Measurements from ENCODE around the gene G3BP1. TPM values are rescaled to one million over a fixed set of nuclear protein-coding genes. Genes with fewer than 3 reads are reported as not detected.
A peak's percentile ranks its signal among the peaks of the same experiment; 100 is the strongest.

Gene G3BP1
- total RNA-seq, 4 donors from 2014 or later = 73.3 to 102 (median 89.1) TPM

GRCh38 chr5:151740958-151741373, 30.8 kb upstream of the G3BP1 start:
- Histone ChIP-seq H3K4me3 (no peak overlapping the region), H3K36me3 (peaks cover 0 to 36% of the 10 kb centered on the region in 2 donors), H3K4me1 (peaks cover 0 to 42% (median 23%) of the 10 kb centered on the region in 3 donors), H3K27me3 (no peaks in the 10 kb centered on the region), H3K9me3 (no peaks in the 10 kb centered on the region), H3K27ac (peak overlapping the region in 3 of 4 donors; percentile 75 to 81 (median 79))
- no peak for ATAC-seq
- no peak for TF ChIP-seq EP300 (IDR thresholded peaks at IDR 0.05)
- no peak for TF ChIP-seq POLR2AphosphoS5 (IDR thresholded peaks at IDR 0.05)
- TF ChIP-seq CTCF (IDR thresholded peaks at IDR 0.05) = no peak
- TF ChIP-seq POLR2A (IDR thresholded peaks at IDR 0.05) = no peak
- WGBS, 2 donors (ENCODE audit: low coverage in 1 of 2) = 13 to 24% methylated on average over 2 of the region's 2 CpGs

GRCh38 chr5:151741678-151742423, 29.9 kb upstream of the G3BP1 start:
- Histone ChIP-seq H3K9me3 (no peaks in the 10 kb centered on the region), H3K27ac (peak overlapping the region in 3 of 4 donors; percentile 12 to 81 (median 27)), H3K36me3 (peaks cover 0 to 41% of the 10 kb centered on the region in 2 donors), H3K4me3 (no peak overlapping the region), H3K27me3 (no peaks in the 10 kb centered on the region), H3K4me1 (peaks cover 0 to 50% (median 30%) of the 10 kb centered on the region in 3 donors)
- WGBS, 2 donors (ENCODE audit: low coverage in 1 of 2) = 93 to 96% methylated on average over 3 to 4 of the region's 6 CpGs
- ATAC-seq = no peak
- TF ChIP-seq CTCF (IDR thresholded peaks at IDR 0.05) = no peak
- no peak for TF ChIP-seq POLR2A (IDR thresholded peaks at IDR 0.05)
- no peak for TF ChIP-seq EP300 (IDR thresholded peaks at IDR 0.05)
- TF ChIP-seq POLR2AphosphoS5 (IDR thresholded peaks at IDR 0.05) = no peak

- Histone ChIP-seq H3K9me3 (no peaks in the 10 kb centered on the region), H3K36me3 (peaks cover 0 to 34% of the 10 kb centered on the region in 2 donors), H3K27me3 (no peaks in the 10 kb centered on the region), H3K4me1 (peaks cover 0 to 50% (median 30%) of the 10 kb centered on the region in 3 donors), H3K27ac (peak overlapping the region in 2 of 4 donors; percentile 9 to 11), H3K4me3 (no peak overlapping the region)
- ATAC-seq = no peak
- TF ChIP-seq CTCF (IDR thresholded peaks at IDR 0.05) = peak; percentile 1 to 80 (median 52)
- no peak for TF ChIP-seq POLR2A (IDR thresholded peaks at IDR 0.05)
- no peak for TF ChIP-seq EP300 (IDR thresholded peaks at IDR 0.05)
- TF ChIP-seq POLR2AphosphoS5 (IDR thresholded peaks at IDR 0.05) = no peak
- WGBS, 2 donors (ENCODE audit: low coverage in 1 of 2) = 13 to 30% methylated on average over 3 to 7 of the region's 7 CpGs
These were observed 28.9 kb upstream of the G3BP1 start for GRCh38 chr5:151742870-151743294.

GRCh38 chr5:151743530-151743929, 28.2 kb upstream of the G3BP1 start:
- H3K36me3 ChIP-seq = peaks cover 0 to 39% of the 10 kb centered on the region in 2 donors
- WGBS, 2 donors (ENCODE audit: low coverage in 1 of 2) = 86 to 100% methylated on average over 1 of the region's 1 CpG
- H3K4me1 ChIP-seq = peaks cover 0 to 55% (median 30%) of the 10 kb centered on the region in 3 donors
- no peaks in the 10 kb centered on the region for H3K27me3 ChIP-seq
- no peak overlapping the region for H3K4me3 ChIP-seq
- TF ChIP-seq POLR2AphosphoS5 (IDR thresholded peaks at IDR 0.05) = no peak
- no peak for TF ChIP-seq POLR2A (IDR thresholded peaks at IDR 0.05)
- TF ChIP-seq EP300 (IDR thresholded peaks at IDR 0.05) = no peak
- no peak for TF ChIP-seq CTCF (IDR thresholded peaks at IDR 0.05)
- no peak for ATAC-seq
- H3K27ac ChIP-seq = no peak overlapping the region
- no peaks in the 10 kb centered on the region for H3K9me3 ChIP-seq

Data from gastroesophageal sphincter (tissue), 4 donors.